Upper lobe of left lung (tissue), 4 donors: ENCODE results near the gene CSPG4.

ENCODE experiments used
- CTCF ChIP-seq, 6 experiments: fragments of 450-650 bp in 4 of 6; fragments of 200-600 bp in 2 of 6; sonication (generic) in 2 of 6; IDR thresholded peaks; one replicate each; pipeline ENCODE4 v1.5.1; 2016 to 2019; ENCODE audit warnings: antibody characterized with exemption in 6 of 6
- EP300 ChIP-seq, 4 donors: sonication (generic); formaldehyde crosslinking; IDR thresholded peaks; one replicate each; pipeline ENCODE4 v1.5.1; 2017; ENCODE audit warnings: antibody characterized with exemption in 4 of 4, control low read depth in 2 of 4
- POLR2A ChIP-seq, 4 donors: fragments of 450-650 bp; IDR thresholded peaks; one replicate each; pipeline ENCODE4 v1.5.1; 2016 to 2017; ENCODE audit warnings: antibody characterized with exemption in 4 of 4, mild to moderate bottlenecking in 2 of 4

GRCh38 chr15:75727031-75727531 lies 14.4 kb upstream of the CSPG4 start:
- no peak for TF ChIP-seq EP300 (IDR thresholded peaks at IDR 0.05)
- TF ChIP-seq CTCF (IDR thresholded peaks at IDR 0.05): no peak
- no peak for TF ChIP-seq POLR2A (IDR thresholded peaks at IDR 0.05)
